Glomerular endothelial cell (primary cell): Measurements from ENCODE around the gene SOCS3. TPM values are rescaled to one million over a fixed set of nuclear protein-coding genes. Genes with fewer than 3 reads are reported as not detected.

ENCODE experiments used
- DNase-seq: peaks from one replicate; pipeline ENCODE4 v3.0.0-alpha.2; 2011; ENCODE audit warnings: low read depth, low spot score; ENCODE audit errors: extremely low read depth
- total RNA-seq: library from RNA; depleted of rRNA; stranded (reverse); fragments of >200 nt; gene quantifications from 2 replicates; pipeline ENCODE4 v1.2.3, GENCODE V29; 2015

Gene SOCS3
- total RNA-seq, 1 donor from 2014 or later: 114 TPM

- DNase-seq: no peak
These were observed 31.2 kb upstream of the SOCS3 start for GRCh38 chr17:78391051-78391431.

GRCh38 chr17:78390241-78391050 is 30.6 kb upstream of the SOCS3 start:
- no peak for DNase-seq

DNA sequence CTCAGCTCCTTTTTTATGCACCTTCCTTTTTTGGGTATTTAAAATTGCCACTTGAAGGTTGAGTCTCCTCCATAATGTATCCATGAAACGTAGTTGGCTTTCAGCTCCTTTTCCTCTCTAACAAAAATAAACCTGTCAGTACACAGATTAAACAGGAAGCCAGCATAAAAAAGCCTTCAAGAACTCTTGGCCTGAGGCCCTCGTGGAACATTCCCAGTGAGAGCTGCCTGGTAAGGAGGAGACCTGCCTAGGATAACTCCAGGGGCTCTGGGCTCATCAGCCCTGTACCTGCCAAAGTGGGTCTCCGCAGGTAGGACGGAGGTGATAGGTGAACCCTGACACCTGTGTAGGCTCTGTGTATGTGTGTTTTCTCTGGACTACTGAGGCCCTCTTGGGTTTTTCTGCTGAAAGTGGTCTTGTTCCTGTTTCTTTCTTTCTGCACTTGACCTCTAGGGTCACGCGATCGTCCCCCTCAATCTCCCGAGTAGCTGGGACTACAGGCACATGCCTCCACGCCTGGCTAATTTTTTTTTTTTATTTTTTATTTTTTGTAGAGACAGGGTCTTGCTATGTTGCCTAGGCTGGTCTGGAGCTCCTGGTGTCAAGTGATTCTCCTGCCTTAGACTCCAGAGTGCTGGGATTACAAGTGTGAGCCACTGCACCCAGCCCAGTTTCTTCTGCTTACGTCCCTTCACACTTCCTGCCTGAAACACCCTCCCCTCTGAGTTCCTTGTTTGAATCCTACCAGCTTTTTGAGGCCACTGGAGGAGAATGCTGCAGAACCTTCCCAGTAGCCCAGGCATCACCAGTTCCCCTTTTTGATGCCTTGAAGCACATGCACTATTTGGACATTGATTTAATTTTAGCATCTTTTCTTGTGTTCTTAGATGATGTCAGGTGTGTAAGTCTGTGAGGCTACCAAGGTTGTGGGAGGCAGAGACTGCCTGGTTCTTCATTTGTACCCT is 28.4 kb upstream of the SOCS3 start:
- DNase-seq: no peak

- no peak for DNase-seq
These were observed 24.8 kb upstream of the SOCS3 start for GRCh38 chr17:78384479-78385175.

DNA sequence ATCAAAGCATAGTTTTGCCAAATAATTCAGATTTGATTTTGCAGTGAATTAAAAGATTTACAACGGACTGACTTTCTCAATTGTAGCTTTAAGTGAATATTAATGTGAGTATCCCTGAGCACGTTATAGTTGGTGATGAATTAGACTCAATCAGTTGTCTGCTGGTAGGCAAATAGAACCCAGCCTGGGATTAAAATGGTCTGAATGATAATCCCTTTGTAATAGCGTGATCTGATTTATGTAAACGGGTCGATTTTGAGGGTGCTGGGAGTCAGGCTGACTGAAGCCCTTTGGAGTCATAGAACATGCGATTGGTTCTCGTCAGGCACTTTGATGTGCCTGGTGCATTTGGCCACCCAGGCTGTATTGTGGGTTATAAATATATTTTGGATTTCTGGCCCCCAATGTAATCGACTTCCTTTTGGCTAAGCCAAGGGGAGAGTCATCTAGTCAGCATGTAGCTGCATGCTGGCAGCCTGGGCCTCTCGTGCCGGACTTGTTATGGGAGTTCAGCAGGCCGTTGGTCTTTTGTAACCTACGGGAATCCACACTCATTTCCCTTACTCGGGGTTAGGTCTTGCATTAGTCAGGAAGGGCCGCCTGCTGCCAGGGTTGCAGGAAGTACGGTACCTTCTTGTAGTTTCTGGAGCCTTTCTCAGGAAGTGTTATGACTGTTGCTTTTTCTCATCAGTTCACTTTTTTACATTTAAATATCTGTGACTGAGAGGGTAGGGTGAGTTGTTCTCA is 24.0 kb upstream of the SOCS3 start:
- DNase-seq: peak; percentile 94

- DNase-seq: no peak
These were observed 21.8 kb upstream of the SOCS3 start for GRCh38 chr17:78381601-78382232.

DNA sequence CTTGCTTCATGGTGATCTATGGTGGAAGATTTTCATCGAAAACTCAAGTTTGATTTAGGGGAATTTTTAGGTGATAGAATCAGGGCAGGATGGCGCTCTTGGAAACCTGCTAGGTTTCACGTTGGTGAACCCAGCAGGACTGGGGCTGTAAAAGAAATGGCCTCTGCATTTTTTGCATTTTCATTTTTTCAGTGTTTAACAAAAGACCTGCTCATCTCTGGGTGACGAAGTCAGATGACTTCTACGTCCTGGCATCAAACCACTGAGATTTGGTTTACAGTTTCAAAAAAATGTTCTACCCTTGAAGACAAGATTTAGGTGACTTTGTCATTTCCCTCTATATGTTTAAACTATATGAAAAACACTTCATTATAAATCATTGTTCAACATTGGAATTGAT is 20.5 kb upstream of the SOCS3 start:
- DNase-seq: no peak

GRCh38 chr17:78379131-78379491 is 19.2 kb upstream of the SOCS3 start:
- DNase-seq: no peak

- no peak for DNase-seq
These were observed 18.6 kb upstream of the SOCS3 start, which contains the start of gene PGS1 for GRCh38 chr17:78378225-78379130. PGS1 (plus strand) TSS chr17:78378649; CDS start chr17:78378666, 17 bp downstream.

- no peak for DNase-seq
These were observed 18.0 kb upstream of the SOCS3 start for GRCh38 chr17:78377858-78378224.

DNA sequence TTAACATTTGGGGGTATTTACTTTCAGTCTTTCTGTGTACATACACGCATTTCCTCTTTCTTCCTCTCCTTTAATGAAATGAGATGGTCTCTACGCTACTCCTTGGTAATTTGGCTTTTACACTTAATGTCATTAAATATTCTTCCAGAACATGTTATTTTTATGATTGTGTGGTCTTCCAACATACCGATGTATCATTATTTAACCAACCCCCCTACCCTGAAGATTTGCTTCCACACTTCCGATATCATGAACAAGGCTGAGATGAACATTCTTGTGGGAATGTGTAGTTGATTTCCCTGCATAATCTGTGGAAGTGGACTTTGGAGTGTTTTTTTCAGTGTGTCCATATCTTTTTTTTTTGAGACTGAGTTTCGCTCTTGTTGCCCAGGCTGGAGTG is 16.3 kb upstream of the SOCS3 start:
- no peak for DNase-seq

GRCh38 chr17:78375401-78376151 is 15.7 kb upstream of the SOCS3 start:
- DNase-seq: no peak

DNA sequence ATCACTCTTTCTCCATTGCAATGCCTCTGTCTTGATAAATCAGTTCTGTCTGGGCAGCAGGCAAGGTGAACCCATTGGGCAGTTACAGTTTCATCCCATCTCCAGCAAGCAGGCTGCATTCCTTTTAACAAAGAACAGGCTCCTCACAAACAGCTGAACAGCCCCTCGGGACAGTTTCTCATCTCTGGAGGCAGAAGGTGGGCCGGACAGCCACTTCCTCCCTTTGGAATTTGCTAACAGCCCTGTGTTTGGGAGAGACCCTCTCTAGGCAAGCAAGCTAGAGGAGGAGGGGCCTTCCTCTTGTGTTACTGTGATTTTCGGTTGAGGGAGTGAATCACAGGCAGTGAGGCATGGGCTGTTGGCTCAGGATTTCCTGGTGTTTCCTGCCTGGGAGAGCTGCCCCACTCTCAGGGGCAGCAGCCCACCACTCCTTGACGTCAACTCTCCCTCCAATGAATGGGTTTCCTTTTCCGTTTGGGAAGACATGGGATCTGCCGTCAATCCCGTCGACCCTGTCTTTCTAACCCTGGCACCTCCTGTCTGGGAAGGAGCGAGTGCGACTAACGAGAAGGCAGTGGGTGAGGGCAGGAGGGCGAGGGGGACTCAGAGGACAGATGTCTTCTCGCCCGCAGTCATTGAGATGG is 14.9 kb upstream of the SOCS3 start:
- peak; percentile 92 for DNase-seq

DNA sequence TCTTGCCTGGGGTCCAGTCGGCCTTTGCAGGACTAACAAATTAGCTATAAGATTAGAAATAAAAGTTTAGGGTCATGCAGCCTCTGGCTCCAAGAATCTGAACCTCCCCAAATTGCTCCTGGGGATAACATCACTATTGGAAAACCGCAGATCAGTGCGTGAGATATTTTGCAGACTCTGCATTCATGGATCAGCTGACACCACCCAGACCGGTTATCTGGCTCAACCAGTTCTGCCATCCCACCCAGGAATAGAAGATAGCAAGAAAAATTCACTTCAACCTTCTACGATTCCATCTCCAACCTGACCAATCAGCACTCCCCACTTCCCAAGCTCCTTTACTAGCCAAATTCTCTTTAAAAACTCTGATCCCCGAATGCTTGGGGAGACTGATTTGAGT is 14.3 kb upstream of the SOCS3 start:
- DNase-seq: no peak

DNA sequence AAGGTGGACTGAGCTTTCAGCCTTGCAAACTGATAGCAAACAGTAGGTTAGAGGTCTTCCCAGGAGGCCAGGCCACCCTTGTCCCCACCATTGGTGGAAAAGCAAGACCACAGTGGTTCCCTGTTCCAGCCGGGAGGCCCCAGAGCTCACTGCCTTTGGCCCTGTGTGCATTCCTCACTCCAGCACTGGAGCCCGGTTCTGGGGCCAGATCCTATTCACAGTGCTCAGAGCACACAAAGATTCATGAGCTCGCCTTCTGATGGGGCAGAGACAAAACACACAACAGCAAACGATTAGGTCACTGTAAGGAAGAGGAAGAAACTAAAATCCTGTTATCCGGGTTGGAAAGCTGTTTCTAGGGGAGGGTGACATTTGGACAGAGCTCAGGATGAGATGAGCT is 13.0 kb upstream of the SOCS3 start:
- no peak for DNase-seq

GRCh38 chr17:78371056-78371455 is 11.2 kb upstream of the SOCS3 start:
- DNase-seq: no peak

- DNase-seq: no peak
These were observed 10.0 kb upstream of the SOCS3 start for GRCh38 chr17:78369791-78370381.
